Measurements from ENCODE around the gene LDB2. TPM values are rescaled to one million over a fixed set of nuclear protein-coding genes. Genes with fewer than 3 reads are reported as not detected.

LDB2 gene
- total RNA-seq, 2 donors from 2014 or later = 31.0 to 34.1 TPM

- H3K4me3 ChIP-seq = no peak overlapping the region
- DNase-seq (ENCODE audit: low spot score) (no peak), ATAC-seq (ENCODE audit: insufficient number of reproducible peaks, low FRiP score, low read depth) (no peak)
These were observed 127.6 kb downstream of the LDB2 start for GRCh38 chr4:16770710-16771285.

GRCh38 chr4:16767861-16768260 is 130.6 kb downstream of the LDB2 start:
- no peak for TF ChIP-seq CTCF (IDR thresholded peaks at IDR 0.05)
- H3K4me3 ChIP-seq = no peak overlapping the region
- H3K27ac ChIP-seq = no peak overlapping the region
- H3K36me3 ChIP-seq = no peaks in the 10 kb centered on the region
- DNase-seq (ENCODE audit: low spot score) = no peak
- no peaks in the 10 kb centered on the region for H3K9me3 ChIP-seq
- no peaks in the 10 kb centered on the region for H3K27me3 ChIP-seq (replicated peaks; ENCODE audit: insufficient read depth)
- H3K4me1 ChIP-seq (ENCODE audit: control insufficient read depth in 1 of 2, low read depth in 2 of 2) = peaks cover 0 to 7% of the 10 kb centered on the region in 2 donors
- ATAC-seq (ENCODE audit: insufficient number of reproducible peaks, low FRiP score, low read depth) = no peak

More at GRCh38 chr4:16770710-16771285, 127.6 kb downstream of the LDB2 start:
- H3K27ac ChIP-seq = no peak overlapping the region
- peaks cover 0 to 7% of the 10 kb centered on the region in 2 donors for H3K4me1 ChIP-seq (ENCODE audit: control insufficient read depth in 1 of 2, low read depth in 2 of 2)
- H3K27me3 ChIP-seq (replicated peaks; ENCODE audit: insufficient read depth) = no peaks in the 10 kb centered on the region
- no peak for TF ChIP-seq CTCF (IDR thresholded peaks at IDR 0.05)
- H3K36me3 ChIP-seq = no peaks in the 10 kb centered on the region
- no peaks in the 10 kb centered on the region for H3K9me3 ChIP-seq

GRCh38 chr4:16767251-16767650 is 131.2 kb downstream of the LDB2 start:
- Histone ChIP-seq H3K27me3 (replicated peaks; ENCODE audit: insufficient read depth) (no peaks in the 10 kb centered on the region), H3K36me3 (no peaks in the 10 kb centered on the region), H3K4me3 (no peak overlapping the region), H3K27ac (no peak overlapping the region), H3K4me1 (ENCODE audit: control insufficient read depth in 1 of 2, low read depth in 2 of 2) (peaks cover 0 to 4% of the 10 kb centered on the region in 2 donors), H3K9me3 (no peaks in the 10 kb centered on the region)
- TF ChIP-seq CTCF (IDR thresholded peaks at IDR 0.05) = no peak
- no peak for DNase-seq (ENCODE audit: low spot score)
- ATAC-seq (ENCODE audit: insufficient number of reproducible peaks, low FRiP score, low read depth) = no peak

GRCh38 chr4:16765546-16765945 is 132.9 kb downstream of the LDB2 start:
- Histone ChIP-seq H3K4me1 (ENCODE audit: control insufficient read depth in 1 of 2, low read depth in 2 of 2) (no peaks in the 10 kb centered on the region), H3K27ac (no peak overlapping the region), H3K27me3 (replicated peaks; ENCODE audit: insufficient read depth) (no peaks in the 10 kb centered on the region), H3K4me3 (no peak overlapping the region), H3K36me3 (no peaks in the 10 kb centered on the region), H3K9me3 (no peaks in the 10 kb centered on the region)
- DNase-seq (ENCODE audit: low spot score) = no peak
- no peak for TF ChIP-seq CTCF (IDR thresholded peaks at IDR 0.05)
- ATAC-seq (ENCODE audit: insufficient number of reproducible peaks, low FRiP score, low read depth) = no peak

GRCh38 chr4:16764622-16765021 is 133.8 kb downstream of the LDB2 start:
- Histone ChIP-seq H3K27me3 (replicated peaks; ENCODE audit: insufficient read depth) (no peaks in the 10 kb centered on the region), H3K27ac (no peak overlapping the region), H3K4me1 (ENCODE audit: control insufficient read depth in 1 of 2, low read depth in 2 of 2) (no peaks in the 10 kb centered on the region), H3K9me3 (no peaks in the 10 kb centered on the region), H3K4me3 (no peak overlapping the region), H3K36me3 (no peaks in the 10 kb centered on the region)
- no peak for TF ChIP-seq CTCF (IDR thresholded peaks at IDR 0.05)
- ATAC-seq (ENCODE audit: insufficient number of reproducible peaks, low FRiP score, low read depth) (no peak), DNase-seq (ENCODE audit: low spot score) (no peak)
